8988T (cell line): ENCODE measurements around the gene COX6B1.
"Not testable (repeated sequence)": the region's sequence is repeated elsewhere in the genome, so short reads cannot be mapped to it uniquely, and the experiment has no call there.

ENCODE experiments used
- DNase-seq: peaks from one replicate; pipeline ENCODE4 v3.0.0; 2011

Gene COX6B1

DNA sequence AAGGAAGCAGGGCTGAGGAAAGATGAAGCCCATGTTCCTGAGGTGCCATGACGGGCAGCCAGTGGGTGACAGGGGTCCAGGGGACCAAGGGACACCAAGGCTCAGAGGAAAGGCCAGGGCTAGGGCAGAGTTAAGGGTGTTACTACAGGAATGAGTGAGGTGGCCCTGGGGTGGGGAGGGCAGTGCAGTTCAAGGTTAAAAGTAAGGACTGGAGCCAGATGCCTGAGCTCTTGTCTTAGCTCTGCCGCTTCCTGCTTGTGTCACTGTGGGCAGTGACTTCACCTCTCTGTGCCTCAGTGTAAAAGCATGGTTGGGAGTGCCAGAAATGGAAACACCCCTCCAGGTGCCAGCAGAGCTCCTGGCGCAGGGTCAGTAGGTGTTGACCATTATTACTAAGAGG, 11.5 kb upstream of the COX6B1 start:
- no peak for DNase-seq

- DNase-seq, result no peak
Observed at GRCh38 chr19:35637165-35637564, 11.0 kb upstream of the COX6B1 start.

DNA sequence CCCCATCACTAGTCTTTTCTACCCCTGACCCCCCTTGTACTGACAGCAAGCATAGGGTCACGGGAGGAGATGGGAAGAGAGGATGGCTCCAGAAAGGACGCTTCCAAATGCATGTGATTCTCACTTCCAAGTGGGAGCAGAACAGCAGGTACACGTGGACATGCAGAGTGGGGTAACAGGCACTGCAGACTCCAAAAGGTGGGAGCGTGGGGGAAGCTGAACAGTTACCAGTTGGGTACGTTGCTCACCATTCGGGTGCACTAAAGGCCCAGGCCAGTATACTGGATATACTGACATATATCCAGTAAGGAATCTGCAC, 8.8 kb upstream of the COX6B1 start:
- DNase-seq, result no peak

GRCh38 chr19:35639863-35640262, 8.3 kb upstream of the COX6B1 start:
- DNase-seq, result no peak

DNA sequence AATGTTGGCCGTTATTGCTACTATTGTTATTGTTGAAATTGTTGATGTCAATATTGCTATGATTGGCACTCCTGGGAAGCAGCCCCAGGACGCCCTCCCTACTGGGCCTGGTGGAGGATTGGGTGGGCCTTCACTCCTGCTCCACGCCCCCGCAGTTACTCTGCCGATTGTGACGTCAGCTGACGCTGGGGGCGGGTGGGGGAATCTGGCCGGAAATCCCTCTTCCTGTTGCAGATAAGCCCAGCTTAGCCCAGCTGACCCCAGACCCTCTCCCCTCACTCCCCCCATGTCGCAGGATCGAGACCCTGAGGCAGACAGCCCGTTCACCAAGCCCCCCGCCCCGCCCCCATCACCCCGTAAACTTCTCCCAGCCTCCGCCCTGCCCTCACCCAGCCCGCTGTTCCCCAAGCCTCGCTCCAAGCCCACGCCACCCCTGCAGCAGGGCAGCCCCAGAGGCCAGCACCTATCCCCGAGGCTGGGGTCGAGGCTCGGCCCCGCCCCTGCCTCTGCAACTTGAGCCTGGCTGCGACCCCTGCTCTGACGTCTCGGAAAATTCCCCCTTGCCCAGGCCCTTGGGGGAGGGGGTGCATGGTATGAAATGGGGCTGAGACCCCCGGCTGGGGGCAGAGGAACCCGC, 6.5 kb upstream of the COX6B1 start, which contains the start of gene ETV2:
Gene ETV2 (plus strand): TSS at position 231 of the 637 bp plus-strand sequence. CDS start 716 bp downstream, outside the sequence.
- DNase-seq, result no peak

DNA sequence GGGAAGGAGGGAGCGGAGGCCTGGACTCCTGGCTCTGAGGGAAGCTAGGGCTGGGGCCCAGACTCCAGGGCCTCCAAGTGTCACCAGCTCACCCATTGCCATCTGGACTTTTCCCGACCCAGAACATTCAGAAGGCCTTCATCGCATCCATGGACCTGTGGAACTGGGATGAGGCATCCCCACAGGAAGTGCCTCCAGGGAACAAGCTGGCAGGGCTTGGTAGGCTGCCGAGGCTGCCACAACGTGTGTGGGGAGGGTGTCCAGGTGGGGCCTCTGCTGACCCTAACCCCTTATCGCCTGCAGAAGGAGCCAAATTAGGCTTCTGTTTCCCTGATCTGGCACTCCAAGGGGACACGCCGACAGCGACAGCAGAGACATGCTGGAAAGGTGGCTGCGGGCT, 5.8 kb upstream of the COX6B1 start:
- no peak for DNase-seq

DNA sequence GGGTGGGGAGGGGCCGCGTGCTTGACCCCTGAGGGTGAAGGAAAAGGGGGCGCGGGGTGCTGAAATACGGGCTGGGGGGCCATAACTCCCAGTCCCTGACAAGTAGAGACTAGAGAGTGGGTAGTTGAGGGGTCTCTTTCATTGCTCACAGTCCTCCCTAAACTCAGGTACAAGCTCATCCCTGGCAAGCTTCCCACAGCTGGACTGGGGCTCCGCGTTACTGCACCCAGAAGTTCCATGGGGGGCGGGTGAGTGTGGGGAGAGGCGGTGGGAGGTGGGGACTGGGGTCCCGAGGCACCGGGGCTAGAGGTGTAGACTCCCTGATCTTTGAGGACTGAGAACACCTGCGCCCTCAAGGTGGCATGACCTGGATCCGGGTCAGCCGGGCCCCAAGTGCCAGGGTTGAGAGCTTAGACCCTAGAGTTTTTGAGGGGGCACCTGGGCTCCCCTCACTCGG, 5.3 kb upstream of the COX6B1 start:
- no peak for DNase-seq

DNA sequence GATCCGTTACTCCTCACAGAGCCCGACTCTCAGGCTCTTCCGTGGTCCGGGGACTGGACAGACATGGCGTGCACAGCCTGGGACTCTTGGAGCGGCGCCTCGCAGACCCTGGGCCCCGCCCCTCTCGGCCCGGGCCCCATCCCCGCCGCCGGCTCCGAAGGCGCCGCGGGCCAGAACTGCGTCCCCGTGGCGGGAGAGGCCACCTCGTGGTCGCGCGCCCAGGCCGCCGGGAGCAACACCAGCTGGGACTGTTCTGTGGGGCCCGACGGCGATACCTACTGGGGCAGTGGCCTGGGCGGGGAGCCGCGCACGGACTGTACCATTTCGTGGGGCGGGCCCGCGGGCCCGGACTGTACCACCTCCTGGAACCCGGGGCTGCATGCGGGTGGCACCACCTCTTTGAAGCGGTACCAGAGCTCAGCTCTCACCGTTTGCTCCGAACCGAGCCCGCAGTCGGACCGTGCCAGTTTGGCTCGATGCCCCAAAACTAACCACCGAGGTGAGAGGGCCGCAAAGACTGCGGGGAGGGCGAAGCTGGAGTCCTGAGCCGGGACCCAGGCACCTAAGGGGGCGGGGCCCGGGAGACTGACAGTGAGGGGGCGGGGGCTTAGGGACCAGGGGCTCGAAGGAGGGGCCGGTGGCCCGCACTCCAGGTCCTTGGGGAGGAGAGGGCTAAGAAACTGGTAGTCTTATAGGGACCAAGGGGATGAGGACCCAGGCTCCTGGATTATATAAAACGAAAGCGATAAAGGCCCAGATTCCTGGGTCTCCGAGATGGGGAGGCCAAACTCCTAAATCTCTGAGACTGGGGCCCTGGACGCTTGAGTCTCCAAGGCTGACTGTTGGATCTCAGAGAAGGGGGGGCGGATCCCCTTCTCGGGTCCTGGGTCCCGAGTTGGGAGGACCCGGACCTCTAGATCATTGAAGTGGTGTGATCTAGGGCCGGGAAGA, 4.6 kb upstream of the COX6B1 start:
- DNase-seq, result peak; percentile 96

DNA sequence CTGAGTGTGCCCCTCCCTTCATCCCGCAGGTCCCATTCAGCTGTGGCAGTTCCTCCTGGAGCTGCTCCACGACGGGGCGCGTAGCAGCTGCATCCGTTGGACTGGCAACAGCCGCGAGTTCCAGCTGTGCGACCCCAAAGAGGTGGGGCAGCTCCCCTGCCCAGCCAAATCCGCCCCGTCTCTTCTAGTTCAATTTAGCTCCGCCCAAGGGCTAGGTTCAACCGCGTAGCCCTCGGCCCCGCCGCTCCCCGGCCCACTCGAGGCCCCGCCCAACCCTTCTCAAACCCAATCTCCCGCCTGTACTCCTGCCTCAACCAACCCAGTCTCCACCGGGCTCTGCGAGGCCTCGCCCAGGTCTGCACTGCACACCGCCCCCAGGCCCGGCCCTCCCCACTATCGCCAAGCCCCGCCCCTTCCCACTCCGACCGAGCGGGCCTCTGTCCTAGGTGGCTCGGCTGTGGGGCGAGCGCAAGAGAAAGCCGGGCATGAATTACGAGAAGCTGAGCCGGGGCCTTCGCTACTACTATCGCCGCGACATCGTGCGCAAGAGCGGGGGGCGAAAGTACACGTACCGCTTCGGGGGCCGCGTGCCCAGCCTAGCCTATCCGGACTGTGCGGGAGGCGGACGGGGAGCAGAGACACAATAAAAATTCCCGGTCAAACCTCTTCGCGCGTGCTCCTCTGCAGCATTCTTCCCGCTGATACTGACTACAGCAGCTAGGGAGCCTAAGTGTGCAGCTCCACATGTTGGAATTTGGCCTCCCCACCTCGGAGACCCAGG, 3.7 kb upstream of the COX6B1 start:
- peak; percentile 99 for DNase-seq

GRCh38 chr19:35644987-35645679, 3.0 kb upstream of the COX6B1 start:
- DNase-seq, result no peak

- DNase-seq, result no peak
Observed at GRCh38 chr19:35645680-35646511, 2.2 kb upstream of the COX6B1 start.

- DNase-seq, result no peak
Observed at GRCh38 chr19:35650581-35650980, 2.5 kb downstream of the COX6B1 start.

- not testable (repeated sequence) for DNase-seq
Observed at GRCh38 chr19:35654828-35655227, 6.7 kb downstream of the COX6B1 start.

DNA sequence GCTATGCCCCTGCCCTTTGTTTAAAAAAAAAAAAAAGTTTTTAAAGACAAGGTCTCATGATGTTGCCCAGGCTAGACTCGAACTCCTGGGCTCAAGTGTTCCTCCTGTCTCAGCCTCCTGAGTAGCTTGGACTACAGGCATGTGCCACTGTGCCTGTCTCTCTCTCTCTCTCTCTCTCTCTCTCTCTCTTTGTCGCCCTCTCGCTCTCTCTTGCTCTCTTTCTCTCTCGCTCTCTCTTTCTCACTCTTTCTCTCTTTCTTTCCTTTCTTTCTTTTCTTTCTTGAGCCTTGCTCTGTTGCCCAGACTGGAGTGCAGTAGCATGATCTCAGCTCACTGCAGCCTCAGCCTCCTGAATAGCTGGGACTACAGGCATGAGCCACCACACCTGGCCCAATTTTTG, 7.5 kb downstream of the COX6B1 start:
- DNase-seq, result no peak

GRCh38 chr19:35656700-35657099, 8.6 kb downstream of the COX6B1 start:
- DNase-seq, result no peak

- no peak for DNase-seq
Observed at GRCh38 chr19:35657904-35658700, 10.0 kb downstream of the COX6B1 start.

DNA sequence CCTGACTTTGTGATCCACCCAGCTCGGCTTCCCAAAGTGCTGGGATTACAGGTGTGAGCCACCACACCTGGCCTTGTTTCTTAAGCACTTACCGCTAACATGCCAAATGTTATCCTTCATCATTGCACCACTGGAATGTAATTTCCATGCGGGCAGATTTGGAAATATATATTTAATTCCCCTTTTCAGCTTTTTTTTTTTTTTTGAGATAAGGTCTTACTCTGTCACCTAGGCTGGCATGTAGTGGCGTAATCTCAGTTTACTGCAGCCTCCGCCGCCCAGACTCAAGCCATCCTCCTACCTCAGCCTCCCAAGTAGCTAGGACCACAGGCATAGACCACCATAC, 13.8 kb downstream of the COX6B1 start:
- no peak for DNase-seq

- DNase-seq, result no peak
Observed at GRCh38 chr19:35663981-35664380, 15.9 kb downstream of the COX6B1 start.

- DNase-seq, result no peak
Observed at GRCh38 chr19:35665157-35665556, 17.0 kb downstream of the COX6B1 start.

GRCh38 chr19:35665604-35666003, 17.5 kb downstream of the COX6B1 start:
- no peak for DNase-seq

DNA sequence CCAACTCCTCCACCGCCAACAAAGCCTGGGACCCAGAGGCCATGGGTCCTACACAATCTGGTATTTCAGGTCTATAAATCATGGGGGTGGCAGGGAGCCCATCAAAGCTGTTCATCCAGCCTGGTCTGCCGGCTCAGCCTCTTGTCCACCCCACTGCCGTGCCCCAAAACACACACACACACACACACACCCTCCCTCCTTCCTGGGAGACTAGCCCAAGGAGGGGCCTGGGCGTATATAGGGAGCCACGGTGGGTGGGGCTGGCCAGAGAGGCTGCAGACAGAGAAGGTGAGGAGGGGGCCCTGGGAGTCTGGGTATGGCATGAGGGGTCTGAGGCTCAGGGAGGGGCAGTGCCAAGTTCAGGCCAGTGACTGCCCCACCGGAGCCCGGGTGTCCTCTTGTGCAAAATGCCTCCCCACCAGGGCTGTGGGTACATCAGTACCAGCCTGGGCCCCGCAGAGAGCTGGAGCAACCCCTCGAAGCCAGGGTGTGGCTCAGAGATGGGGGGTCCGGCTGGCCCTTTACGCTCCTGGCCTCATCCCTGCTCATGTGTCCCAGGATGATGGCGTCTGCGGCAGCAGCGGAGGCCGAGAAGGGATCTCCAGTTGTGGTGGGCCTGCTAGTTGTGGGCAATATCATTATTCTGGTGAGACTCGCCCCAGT, 18.3 kb downstream of the COX6B1 start, which contains the start of gene UPK1A:
Gene UPK1A (plus strand): TSS at position 267 of the 663 bp plus-strand sequence. CDS start 296 bp downstream, at position 563.
- DNase-seq, result no peak
